ENCODE data around the gene PRKAA1.

- no peak for TF ChIP-seq CTCF (IDR thresholded peaks at IDR 0.05; ENCODE audit: borderline replicate concordance, extremely low read depth, low read length, poor library complexity, severe bottlenecking)
- no peak for TF ChIP-seq EZH2 (IDR thresholded peaks at IDR 0.05; ENCODE audit: borderline replicate concordance, low read depth, low read length, severe bottlenecking)
Measured at GRCh38 chr5:40834391-40834848, 36.2 kb upstream of the PRKAA1 start.
